Muscle layer of colon (tissue), 2 donors: ENCODE results near the gene LCT.

Experiments
- H3K27ac ChIP-seq: one replicate; pipeline ENCODE4 v1.7.0; 2013; ENCODE audit warnings: low read depth, mild to moderate bottlenecking, low read length, moderate library complexity
- H3K27me3 ChIP-seq, 2 donors: one replicate each; pipeline ENCODE4 v1.7.0; 2013; ENCODE audit warnings: low read length in 2 of 2, mild to moderate bottlenecking in 2 of 2; ENCODE audit not compliant: insufficient read depth in 2 of 2, control insufficient read depth in 1 of 2
- H3K36me3 ChIP-seq: one replicate; pipeline ENCODE4 v1.7.0; 2013; ENCODE audit warnings: mild to moderate bottlenecking, low read length; ENCODE audit not compliant: insufficient read depth
- H3K4me1 ChIP-seq: one replicate; pipeline ENCODE4 v1.7.0; 2013; ENCODE audit warnings: mild to moderate bottlenecking, low read length; ENCODE audit not compliant: insufficient read depth
- H3K4me3 ChIP-seq, 2 donors: one replicate each; pipeline ENCODE4 v1.7.0; 2013; ENCODE audit warnings: low read length in 2 of 2, low read depth in 1 of 2, mild to moderate bottlenecking in 1 of 2, moderate library complexity in 1 of 2
- H3K9ac ChIP-seq: one replicate; pipeline ENCODE4 v1.7.0; 2013; ENCODE audit warnings: low read length
- H3K9me3 ChIP-seq: one replicate; pipeline ENCODE4 v1.7.0; 2013; ENCODE audit warnings: mild to moderate bottlenecking, low read length
- donor health status: abdominal sarcoma.
- donor health status: Adenocarcinoma of cecum.

Gene LCT

DNA sequence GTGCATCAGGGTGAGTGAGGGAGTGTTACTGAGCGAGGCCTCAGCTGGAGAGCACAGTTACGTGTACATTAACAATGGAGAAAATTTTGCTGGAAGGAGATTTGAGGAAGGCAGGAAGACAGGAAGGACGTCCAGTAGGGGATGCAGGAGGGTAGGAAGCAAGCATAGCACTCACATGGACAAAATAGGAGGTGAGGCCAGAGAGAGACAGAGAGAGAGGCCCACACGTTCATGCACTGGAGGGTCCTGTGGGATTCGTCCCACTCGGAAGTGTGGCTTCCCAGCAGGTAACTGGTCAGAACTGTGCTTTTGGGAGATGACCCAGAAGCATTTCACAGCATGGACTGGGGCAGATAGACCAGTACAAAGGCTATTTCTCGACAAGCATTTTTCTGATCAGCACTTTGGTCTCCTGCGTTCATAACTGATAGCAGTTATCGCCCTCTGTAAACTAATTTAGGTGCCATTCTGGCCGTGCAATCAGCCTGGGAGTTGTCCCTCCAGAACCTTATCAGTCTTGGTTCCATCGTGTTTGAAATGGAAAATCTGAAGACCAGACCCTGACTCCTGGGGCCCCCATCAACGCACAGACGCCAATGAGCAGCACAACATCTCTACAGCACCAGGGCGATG lies 5.7 kb downstream of the LCT start:
- no peak overlapping the region for H3K9ac ChIP-seq
- no peaks in the 10 kb centered on the region for H3K4me1 ChIP-seq
- H3K27me3 ChIP-seq: no peaks in the 10 kb centered on the region
- no peak overlapping the region for H3K27ac ChIP-seq
- no peaks in the 10 kb centered on the region for H3K36me3 ChIP-seq
- no peaks in the 10 kb centered on the region for H3K9me3 ChIP-seq
- no peak overlapping the region for H3K4me3 ChIP-seq

DNA sequence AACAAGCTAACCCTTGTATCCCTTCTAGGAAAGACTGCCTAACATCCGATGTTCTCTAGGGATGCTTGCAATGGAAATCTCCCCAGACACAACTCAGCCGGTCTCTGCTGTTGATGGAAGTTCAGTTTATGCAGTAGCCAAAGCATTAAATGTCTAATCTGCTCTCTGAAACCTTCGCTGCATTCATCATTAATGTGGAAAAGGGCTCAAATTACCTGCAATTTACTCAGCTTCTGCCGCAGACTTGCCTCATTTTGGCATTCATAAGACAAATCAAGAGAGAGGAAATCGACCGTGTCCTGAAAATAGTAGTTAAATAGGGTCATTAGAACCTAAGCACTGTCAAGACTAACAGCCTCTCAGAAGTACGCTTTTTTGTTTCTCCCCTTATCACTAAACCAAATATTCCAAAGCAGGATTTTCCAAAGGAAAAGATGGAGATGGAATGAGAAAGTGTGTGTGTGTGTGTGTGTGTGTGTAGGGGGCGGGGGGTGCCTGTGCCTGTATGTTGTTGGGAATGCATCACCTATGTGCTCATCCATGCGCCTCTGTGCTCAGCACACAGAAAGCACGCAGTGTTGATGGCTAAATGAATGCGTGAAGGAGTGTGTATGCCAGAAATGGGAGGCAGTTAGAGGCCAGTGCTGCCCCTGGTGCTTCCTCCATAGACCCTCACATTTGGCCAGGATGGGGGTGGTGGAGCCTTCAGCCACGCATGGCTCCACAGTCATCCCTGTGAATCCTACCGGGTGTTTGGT lies 7.4 kb downstream of the LCT start:
- no peak overlapping the region for H3K27ac ChIP-seq
- no peaks in the 10 kb centered on the region for H3K36me3 ChIP-seq

DNA sequence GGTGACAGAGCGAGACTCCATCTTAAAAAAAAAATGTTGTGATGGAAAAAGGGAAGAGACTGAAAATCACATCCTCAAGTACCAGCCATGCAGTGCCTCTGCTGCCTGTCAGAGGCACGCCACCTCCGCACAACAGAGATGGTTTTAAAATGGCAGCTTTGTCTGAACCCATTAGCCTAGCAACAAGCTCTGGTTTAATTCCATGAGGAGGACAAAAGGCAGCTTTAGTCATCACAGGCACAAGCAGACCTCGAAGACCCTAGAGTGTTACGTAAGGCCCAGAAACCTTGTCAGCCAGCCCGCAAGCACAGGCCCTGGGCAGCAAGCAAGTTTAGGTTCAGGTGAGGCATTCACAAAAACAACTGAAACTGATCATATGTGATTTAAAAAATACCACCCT lies 10.4 kb downstream of the LCT start:
- Histone ChIP-seq H3K9me3 (no peaks in the 10 kb centered on the region), H3K27me3 (no peaks in the 10 kb centered on the region), H3K4me3 (no peak overlapping the region), H3K27ac (no peak overlapping the region), H3K9ac (no peak overlapping the region), H3K36me3 (no peaks in the 10 kb centered on the region), H3K4me1 (no peaks in the 10 kb centered on the region)

More for the DNA sequence above, 7.4 kb downstream of the LCT start:
- H3K4me1 ChIP-seq: no peaks in the 10 kb centered on the region
- no peak overlapping the region for H3K9ac ChIP-seq
- no peaks in the 10 kb centered on the region for H3K27me3 ChIP-seq
- H3K4me3 ChIP-seq: no peak overlapping the region
- no peaks in the 10 kb centered on the region for H3K9me3 ChIP-seq

DNA sequence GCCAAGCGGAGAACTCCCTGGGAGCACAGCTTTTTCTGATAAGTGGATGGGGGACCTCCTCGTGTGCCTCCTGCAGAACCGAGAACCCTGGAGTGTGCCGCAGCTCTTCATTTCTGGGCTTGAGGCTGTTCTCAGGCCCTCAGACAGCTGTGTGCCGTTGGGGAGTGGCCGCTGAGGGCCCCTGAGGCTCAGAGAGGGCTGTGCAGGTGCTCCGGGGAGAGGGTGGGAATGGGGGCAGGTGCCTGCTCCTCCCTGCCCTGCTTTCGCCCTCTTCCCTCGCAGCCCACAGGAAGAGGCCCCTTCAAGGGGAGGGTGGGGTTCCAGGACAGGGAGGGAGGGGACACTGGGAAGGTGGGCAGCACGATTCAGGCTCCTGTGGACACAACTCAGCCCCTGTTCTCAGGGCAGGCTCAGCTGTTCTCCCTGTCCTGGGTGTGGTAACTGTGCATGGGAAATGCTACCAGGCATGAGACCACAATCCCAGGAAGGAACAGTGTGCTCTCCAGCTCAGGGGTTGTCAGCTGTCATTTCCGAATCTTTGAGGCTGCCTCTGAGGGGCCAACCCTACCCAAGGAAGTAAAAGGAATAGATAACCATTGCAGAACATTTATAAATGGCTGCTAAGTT lies 11.3 kb downstream of the LCT start:
- Histone ChIP-seq H3K36me3 (no peaks in the 10 kb centered on the region), H3K4me3 (no peak overlapping the region), H3K9ac (no peak overlapping the region), H3K27me3 (no peaks in the 10 kb centered on the region), H3K9me3 (no peaks in the 10 kb centered on the region), H3K27ac (no peak overlapping the region), H3K4me1 (no peaks in the 10 kb centered on the region)

DNA sequence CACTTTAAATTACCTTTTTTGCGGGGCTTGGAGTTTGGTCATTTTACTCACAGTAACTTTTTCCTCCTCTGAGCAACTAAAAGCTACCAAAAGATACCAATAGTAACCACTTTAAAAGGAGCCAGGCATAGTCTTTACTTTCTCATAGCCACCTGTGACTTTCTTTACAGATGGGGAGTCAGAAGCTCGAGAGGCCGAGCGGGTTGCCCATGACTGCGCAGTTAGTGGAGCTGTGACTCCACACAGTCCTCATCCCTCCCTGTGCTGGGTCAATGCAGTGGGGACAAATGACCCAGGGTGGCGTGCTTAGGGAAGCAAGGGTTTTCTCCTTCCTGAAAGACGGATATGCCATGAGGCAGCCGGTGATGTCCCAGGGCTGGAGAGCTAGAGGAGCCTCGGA lies 11.9 kb downstream of the LCT start:
- H3K4me1 ChIP-seq: no peaks in the 10 kb centered on the region
- no peaks in the 10 kb centered on the region for H3K36me3 ChIP-seq
- no peaks in the 10 kb centered on the region for H3K9me3 ChIP-seq
- no peak overlapping the region for H3K27ac ChIP-seq
- H3K4me3 ChIP-seq: no peak overlapping the region
- H3K27me3 ChIP-seq: no peaks in the 10 kb centered on the region
- no peak overlapping the region for H3K9ac ChIP-seq

DNA sequence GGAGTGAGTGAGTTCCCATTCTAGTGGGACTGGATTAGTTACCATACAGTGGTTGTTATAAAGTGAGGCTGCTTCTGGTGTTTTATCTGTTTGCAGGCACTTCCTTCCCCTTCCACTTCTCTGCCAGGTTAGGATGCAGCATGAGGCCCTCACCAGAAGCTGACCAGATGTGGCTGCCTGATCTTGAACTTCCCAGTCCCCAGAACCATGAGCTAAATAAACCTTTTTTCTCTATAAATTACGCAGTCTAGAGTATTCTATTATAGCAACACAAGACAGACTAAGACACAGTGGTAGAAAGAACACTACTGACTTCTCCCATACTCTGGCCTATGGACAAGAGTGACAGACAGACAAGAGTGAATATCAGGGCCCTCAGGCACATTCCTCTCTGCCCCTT lies 14.1 kb downstream of the LCT start:
- Histone ChIP-seq H3K9me3 (no peaks in the 10 kb centered on the region), H3K27ac (no peak overlapping the region), H3K36me3 (no peaks in the 10 kb centered on the region), H3K4me1 (no peaks in the 10 kb centered on the region), H3K27me3 (no peaks in the 10 kb centered on the region), H3K9ac (no peak overlapping the region), H3K4me3 (no peak overlapping the region)

DNA sequence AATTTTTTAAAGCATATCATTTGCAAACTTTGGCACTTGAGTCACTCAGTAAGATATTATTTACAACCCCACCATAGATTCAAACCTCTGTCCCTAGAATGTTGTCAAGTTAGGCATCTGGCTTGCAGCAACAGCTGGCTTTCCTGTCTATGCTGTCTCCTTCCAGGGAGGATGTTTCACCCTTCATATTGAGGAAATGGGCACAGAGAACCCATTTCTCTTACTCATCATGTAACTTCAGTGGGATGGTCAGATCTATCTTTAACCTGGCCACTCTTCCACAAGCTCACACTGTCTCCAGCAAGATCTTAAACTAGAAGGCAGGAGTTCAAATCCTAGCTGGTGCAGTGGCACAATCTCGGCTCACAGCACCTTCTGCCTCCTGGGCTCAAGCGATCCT lies 15.8 kb downstream of the LCT start:
- H3K4me3 ChIP-seq: no peak overlapping the region
- H3K4me1 ChIP-seq: no peaks in the 10 kb centered on the region
- H3K36me3 ChIP-seq: no peaks in the 10 kb centered on the region
- no peaks in the 10 kb centered on the region for H3K9me3 ChIP-seq
- H3K27me3 ChIP-seq: no peaks in the 10 kb centered on the region
- no peak overlapping the region for H3K9ac ChIP-seq
- H3K27ac ChIP-seq: no peak overlapping the region

DNA sequence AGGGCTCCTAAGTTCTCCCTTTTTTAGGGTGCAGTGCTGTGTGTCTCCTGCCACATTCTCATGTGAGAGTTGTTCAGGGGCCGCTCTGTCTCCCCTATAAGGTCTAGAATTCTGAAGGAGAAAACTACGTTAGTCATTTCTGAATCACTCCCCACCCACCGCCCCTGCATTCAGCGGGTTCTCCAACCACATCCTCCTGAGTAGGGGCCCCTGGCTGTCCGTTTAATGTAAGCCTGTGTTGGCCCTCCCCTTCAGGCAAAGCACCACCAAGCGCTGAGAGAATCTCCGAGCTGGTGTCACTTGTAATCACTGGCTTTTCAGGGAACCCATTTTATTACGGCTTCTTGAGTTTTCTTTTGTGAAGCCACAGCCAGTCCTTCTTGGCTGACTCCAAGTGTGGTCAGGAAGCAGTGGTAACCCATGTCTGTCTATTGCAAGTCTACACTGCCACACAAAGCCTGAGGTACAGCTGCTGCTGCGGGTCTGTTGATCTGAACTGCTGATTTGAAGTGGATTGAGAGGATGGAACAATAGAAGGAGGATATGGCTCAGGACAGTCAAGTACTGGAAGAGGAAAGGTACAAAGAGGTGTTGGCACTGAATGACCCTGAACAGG lies 16.9 kb downstream of the LCT start:
- Histone ChIP-seq H3K9ac (no peak overlapping the region), H3K27ac (no peak overlapping the region), H3K9me3 (no peaks in the 10 kb centered on the region), H3K27me3 (no peaks in the 10 kb centered on the region), H3K36me3 (no peaks in the 10 kb centered on the region), H3K4me1 (no peaks in the 10 kb centered on the region), H3K4me3 (no peak overlapping the region)

DNA sequence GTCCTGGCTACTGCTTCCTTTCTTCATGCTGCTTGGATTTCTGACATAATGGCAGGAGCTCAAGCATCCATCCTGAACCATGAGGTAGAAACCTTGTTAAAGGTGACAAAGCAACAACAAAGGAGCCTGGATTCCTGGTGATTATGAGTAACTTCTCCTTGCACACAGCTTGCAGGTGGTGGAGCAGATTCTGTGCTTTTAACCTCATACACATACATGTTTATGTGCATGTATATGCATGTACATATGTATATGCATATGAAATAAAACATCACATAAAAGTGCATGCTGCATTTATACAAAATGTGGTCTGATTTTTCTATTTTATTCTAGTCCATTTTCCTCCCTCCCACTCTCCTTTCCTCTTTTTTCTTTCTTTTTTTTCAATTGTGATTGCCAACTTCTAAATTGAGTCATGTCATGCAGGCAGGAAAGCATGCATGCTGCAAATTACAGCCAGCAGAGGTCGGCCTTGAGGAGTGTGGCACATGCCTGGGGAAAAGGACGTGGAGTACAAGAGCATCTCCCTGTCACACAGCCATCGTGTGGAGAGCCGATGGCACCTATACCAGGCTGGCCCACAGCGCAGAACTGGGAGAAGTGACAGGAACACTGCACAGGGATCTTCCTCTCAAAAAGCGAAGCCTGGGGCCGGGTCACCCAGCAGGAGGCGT lies 17.9 kb downstream of the LCT start:
- Histone ChIP-seq H3K36me3 (no peaks in the 10 kb centered on the region), H3K27me3 (no peaks in the 10 kb centered on the region), H3K9me3 (no peaks in the 10 kb centered on the region), H3K27ac (no peak overlapping the region), H3K4me1 (no peaks in the 10 kb centered on the region), H3K4me3 (no peak overlapping the region), H3K9ac (no peak overlapping the region)

DNA sequence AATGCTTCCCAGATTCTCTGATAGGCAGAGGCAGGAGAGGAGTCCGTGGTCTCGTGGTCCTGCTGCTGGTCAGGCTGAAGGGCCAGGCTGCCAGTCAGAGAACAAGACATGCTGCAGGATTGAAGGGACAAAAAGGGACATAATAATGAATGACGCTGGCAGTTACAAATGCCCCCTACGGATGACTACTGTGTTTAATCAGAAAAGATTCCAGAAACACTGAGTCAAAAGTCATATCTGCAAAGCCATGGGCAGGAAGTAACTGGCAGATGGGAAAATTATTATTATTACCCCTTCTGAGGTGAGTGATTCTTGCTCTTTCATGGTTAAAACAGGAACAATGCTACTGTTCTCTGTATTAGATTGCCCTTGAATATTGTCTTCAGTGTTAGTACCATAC lies 19.0 kb downstream of the LCT start:
- no peak overlapping the region for H3K27ac ChIP-seq
- H3K4me3 ChIP-seq: no peak overlapping the region
- no peaks in the 10 kb centered on the region for H3K9me3 ChIP-seq
- no peaks in the 10 kb centered on the region for H3K36me3 ChIP-seq
- H3K4me1 ChIP-seq: no peaks in the 10 kb centered on the region
- no peak overlapping the region for H3K9ac ChIP-seq
- H3K27me3 ChIP-seq: no peaks in the 10 kb centered on the region

DNA sequence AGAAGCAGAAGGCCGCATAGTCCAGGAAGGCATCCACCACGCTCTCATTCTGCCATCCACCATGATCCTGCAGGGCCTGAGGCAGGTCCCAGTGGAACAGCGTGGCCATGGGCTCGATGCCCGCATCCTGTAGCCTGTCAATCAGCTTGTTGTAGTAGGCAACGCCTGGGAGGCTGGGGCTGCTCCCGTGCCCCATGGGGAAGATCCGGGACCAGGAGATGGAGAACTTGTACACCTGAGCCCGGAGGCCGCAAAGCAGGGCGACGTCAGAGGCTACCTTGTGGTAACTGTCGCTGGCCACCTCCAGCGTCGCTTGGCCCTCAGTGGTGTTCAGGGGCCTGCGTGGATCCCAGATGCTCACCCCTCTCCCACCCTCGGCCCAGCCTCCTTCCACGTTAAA lies 19.5 kb downstream of the LCT start:
- Histone ChIP-seq H3K36me3 (no peaks in the 10 kb centered on the region), H3K9me3 (no peaks in the 10 kb centered on the region), H3K4me3 (no peak overlapping the region), H3K27ac (no peak overlapping the region), H3K27me3 (no peaks in the 10 kb centered on the region), H3K4me1 (no peaks in the 10 kb centered on the region), H3K9ac (no peak overlapping the region)
